Measurements from ENCODE around the gene EXT2. TPM values are rescaled to one million over a fixed set of nuclear protein-coding genes. Genes with fewer than 3 reads are reported as not detected.

EXT2 gene
- total RNA-seq, 1 experiment from 2014 or later: 67.3 TPM

DNA sequence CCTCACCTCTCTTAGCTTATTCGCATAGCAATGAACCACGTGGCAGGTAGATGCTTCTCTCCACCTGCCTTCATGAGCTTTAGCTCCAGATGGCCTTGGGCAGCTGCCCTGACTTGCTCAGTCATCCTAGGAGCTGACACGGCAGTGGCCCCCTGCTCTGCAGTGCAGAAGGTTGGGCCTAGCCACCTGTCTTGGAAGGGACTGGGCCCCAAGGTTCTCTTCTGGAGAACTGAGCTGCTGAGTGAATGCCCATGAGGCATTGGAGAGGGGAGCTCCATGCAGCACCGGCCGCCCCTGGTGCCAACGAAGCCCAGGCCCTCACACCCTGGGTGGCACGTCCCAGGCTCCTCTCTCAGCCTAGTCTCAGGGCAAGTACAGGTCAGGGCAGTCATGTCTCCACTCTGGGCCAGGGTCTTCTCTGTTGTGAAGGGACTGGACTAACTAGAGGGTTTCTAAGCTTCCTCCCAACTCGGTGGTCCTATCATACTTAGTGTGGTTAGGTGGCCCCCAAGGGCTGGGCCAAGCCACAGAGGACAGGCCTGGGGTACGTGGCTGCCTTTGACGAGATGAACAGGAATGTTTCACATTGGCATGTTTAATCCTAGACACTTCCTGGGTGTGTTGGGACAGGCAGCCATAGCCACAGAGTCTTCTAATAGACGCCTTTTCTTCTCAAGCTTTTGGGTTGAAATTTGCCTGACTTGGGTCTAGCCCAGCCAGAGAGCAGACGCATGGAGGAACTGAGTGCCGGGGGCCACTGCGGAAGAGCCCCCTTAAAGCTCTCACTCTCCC lies 166.5 kb downstream of the EXT2 start:
- CTCF ChIA-PET: no interaction called here
- intact Hi-C loops (cut with micrococcal nuclease; ENCODE audit: unreplicated experiment): no loop called here
- H3K4me1 Mint-ChIP-seq (ENCODE audit: low read depth, unreplicated experiment): no peaks in the 10 kb centered on the region
- H3K27ac Mint-ChIP-seq (ENCODE audit: unreplicated experiment): no peak overlapping the region
- H3K36me3 Mint-ChIP-seq (ENCODE audit: insufficient read depth, unreplicated experiment): no peaks in the 10 kb centered on the region
- no peak for DNase-seq
- peaks cover 27% of the 10 kb centered on the region for H3K27me3 Mint-ChIP-seq (ENCODE audit: unreplicated experiment)
- H3K9me3 Mint-ChIP-seq (ENCODE audit: low read depth, unreplicated experiment): no peaks in the 10 kb centered on the region
- TF ChIP-seq, protein P1, sequence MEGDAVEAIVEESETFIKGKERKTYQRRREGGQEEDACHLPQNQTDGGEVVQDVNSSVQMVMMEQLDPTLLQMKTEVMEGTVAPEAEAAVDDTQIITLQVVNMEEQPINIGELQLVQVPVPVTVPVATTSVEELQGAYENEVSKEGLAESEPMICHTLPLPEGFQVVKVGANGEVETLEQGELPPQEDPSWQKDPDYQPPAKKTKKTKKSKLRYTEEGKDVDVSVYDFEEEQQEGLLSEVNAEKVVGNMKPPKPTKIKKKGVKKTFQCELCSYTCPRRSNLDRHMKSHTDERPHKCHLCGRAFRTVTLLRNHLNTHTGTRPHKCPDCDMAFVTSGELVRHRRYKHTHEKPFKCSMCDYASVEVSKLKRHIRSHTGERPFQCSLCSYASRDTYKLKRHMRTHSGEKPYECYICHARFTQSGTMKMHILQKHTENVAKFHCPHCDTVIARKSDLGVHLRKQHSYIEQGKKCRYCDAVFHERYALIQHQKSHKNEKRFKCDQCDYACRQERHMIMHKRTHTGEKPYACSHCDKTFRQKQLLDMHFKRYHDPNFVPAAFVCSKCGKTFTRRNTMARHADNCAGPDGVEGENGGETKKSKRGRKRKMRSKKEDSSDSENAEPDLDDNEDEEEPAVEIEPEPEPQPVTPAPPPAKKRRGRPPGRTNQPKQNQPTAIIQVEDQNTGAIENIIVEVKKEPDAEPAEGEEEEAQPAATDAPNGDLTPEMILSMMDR (IDR thresholded peaks at IDR 0.05; ENCODE audit: unreplicated experiment): no peak
- no TSS peak for BruUV-seq (replicated peaks)
- H3K4me3 Mint-ChIP-seq (ENCODE audit: low read depth, unreplicated experiment): no peak overlapping the region

DNA sequence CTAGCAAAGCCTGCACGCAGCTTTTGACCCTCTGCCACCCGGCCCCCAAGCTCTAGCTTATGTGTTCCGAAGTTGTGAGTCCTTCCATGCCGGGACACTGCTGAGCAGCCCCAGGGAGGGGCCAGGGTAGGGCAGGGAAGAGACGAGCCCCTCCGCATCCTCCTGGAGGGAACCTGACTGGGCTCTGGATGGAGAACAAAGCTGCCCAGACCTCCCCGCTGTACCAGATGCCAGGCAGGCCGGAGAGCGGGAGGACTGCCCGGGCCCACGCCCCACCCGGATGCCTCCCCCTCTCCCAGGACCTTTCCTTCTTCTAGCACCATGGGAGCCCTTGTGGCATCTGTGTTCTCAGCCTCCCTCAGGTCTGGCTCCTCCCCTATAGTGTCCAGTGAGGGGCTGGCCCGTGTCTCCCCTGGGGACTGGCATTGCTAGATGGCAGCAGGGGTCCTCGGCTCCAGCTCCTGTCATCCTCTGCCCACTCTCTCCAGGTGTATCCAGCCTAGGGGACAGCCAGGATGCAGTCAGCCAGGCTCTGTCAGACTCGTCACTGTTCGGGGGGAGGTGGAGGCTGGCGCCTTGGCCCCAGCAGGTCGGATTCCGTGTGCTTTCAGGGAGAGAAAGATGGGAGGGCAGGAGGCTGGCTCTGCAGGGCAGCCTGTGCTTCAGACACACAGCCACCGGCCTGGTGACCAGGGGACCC lies 168.4 kb downstream of the EXT2 start:
- no peaks in the 10 kb centered on the region for H3K9me3 Mint-ChIP-seq (ENCODE audit: low read depth, unreplicated experiment)
- no peak overlapping the region for H3K4me3 Mint-ChIP-seq (ENCODE audit: low read depth, unreplicated experiment)
- H3K4me1 Mint-ChIP-seq (ENCODE audit: low read depth, unreplicated experiment): no peaks in the 10 kb centered on the region
- DNase-seq: no peak
- H3K27ac Mint-ChIP-seq (ENCODE audit: unreplicated experiment): no peak overlapping the region
- H3K36me3 Mint-ChIP-seq (ENCODE audit: insufficient read depth, unreplicated experiment): no peaks in the 10 kb centered on the region
- peaks cover 44% of the 10 kb centered on the region for H3K27me3 Mint-ChIP-seq (ENCODE audit: unreplicated experiment)
- intact Hi-C loops (cut with micrococcal nuclease; ENCODE audit: unreplicated experiment): no loop called here
- BruUV-seq (replicated peaks): no TSS peak
- TF ChIP-seq, protein P1 (IDR thresholded peaks at IDR 0.05; ENCODE audit: unreplicated experiment): no peak
- CTCF ChIA-PET: no interaction called here

DNA sequence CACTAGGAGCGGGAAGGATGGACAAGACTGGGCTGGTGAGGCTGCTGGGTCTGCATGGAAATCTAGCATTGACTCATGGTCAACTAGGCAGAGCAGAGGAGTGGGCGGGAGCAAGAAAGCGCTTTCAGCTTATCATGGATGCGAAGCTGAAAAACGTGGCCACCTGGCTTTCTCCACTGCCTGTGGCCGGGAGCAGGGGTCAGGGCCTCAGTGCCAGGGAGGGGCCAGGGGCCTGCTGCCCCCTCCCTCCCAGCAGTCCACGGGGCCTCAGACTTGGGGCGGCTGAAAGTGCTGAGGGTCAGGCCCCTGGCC lies 168.9 kb downstream of the EXT2 start:
- H3K36me3 Mint-ChIP-seq (ENCODE audit: insufficient read depth, unreplicated experiment): no peaks in the 10 kb centered on the region
- CTCF ChIA-PET: no interaction called here
- H3K27me3 Mint-ChIP-seq (ENCODE audit: unreplicated experiment): peaks cover 47% of the 10 kb centered on the region
- no peak overlapping the region for H3K27ac Mint-ChIP-seq (ENCODE audit: unreplicated experiment)
- BruUV-seq (replicated peaks): no TSS peak
- no peak overlapping the region for H3K4me3 Mint-ChIP-seq (ENCODE audit: low read depth, unreplicated experiment)
- H3K9me3 Mint-ChIP-seq (ENCODE audit: low read depth, unreplicated experiment): no peaks in the 10 kb centered on the region
- intact Hi-C loops (cut with micrococcal nuclease; ENCODE audit: unreplicated experiment): no loop called here
- no peak for DNase-seq
- H3K4me1 Mint-ChIP-seq (ENCODE audit: low read depth, unreplicated experiment): no peaks in the 10 kb centered on the region
- TF ChIP-seq, protein P1 (IDR thresholded peaks at IDR 0.05; ENCODE audit: unreplicated experiment): no peak

DNA sequence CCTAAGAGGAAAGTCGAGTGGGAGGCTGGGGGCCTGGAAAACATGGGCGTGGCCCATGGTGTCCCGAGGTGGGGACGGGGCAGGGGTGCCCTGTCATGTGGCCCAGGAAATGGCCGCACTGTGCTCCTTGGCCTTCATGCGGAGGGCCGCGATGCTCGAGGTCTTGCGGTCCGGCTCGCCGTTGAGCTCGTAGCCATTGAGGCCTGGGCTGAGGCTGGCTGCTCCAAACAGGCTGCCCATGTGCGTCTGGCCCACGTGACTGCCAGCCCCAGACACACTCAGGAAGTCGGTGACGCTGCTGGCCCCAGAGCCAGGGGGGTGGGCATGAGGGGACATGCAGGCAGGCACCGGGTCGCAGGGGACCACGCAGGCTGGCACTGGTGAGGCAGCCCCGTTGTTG lies 169.3 kb downstream of the EXT2 start:
- peaks cover 47% of the 10 kb centered on the region for H3K27me3 Mint-ChIP-seq (ENCODE audit: unreplicated experiment)
- TF ChIP-seq, protein P1 (IDR thresholded peaks at IDR 0.05; ENCODE audit: unreplicated experiment): no peak
- CTCF ChIA-PET: no interaction called here
- intact Hi-C loops (cut with micrococcal nuclease; ENCODE audit: unreplicated experiment): no loop called here
- H3K4me1 Mint-ChIP-seq (ENCODE audit: low read depth, unreplicated experiment): no peaks in the 10 kb centered on the region
- BruUV-seq (replicated peaks): no TSS peak
- H3K4me3 Mint-ChIP-seq (ENCODE audit: low read depth, unreplicated experiment): no peak overlapping the region
- no peak for DNase-seq
- H3K9me3 Mint-ChIP-seq (ENCODE audit: low read depth, unreplicated experiment): no peaks in the 10 kb centered on the region
- H3K36me3 Mint-ChIP-seq (ENCODE audit: insufficient read depth, unreplicated experiment): no peaks in the 10 kb centered on the region
- no peak overlapping the region for H3K27ac Mint-ChIP-seq (ENCODE audit: unreplicated experiment)
